ENCODE measurements around the gene TRIM23.

- TF ChIP-seq PATZ1 (CRISPR knock-in tag; IDR thresholded peaks at IDR 0.05; ENCODE audit: borderline replicate concordance) (no peak), ZC3H10 (CRISPR knock-in tag; IDR thresholded peaks at IDR 0.05) (no peak), GLIS3 (CRISPR knock-in tag; IDR thresholded peaks at IDR 0.05) (no peak), BACH2 (CRISPR knock-in tag; IDR thresholded peaks at IDR 0.05; ENCODE audit: borderline replicate concordance) (no peak), SNAI2 (CRISPR knock-in tag; IDR thresholded peaks at IDR 0.05) (no peak), CSDC2 (CRISPR knock-in tag; IDR thresholded peaks at IDR 0.05) (no peak)
- TF ChIP-seq, protein P1, sequence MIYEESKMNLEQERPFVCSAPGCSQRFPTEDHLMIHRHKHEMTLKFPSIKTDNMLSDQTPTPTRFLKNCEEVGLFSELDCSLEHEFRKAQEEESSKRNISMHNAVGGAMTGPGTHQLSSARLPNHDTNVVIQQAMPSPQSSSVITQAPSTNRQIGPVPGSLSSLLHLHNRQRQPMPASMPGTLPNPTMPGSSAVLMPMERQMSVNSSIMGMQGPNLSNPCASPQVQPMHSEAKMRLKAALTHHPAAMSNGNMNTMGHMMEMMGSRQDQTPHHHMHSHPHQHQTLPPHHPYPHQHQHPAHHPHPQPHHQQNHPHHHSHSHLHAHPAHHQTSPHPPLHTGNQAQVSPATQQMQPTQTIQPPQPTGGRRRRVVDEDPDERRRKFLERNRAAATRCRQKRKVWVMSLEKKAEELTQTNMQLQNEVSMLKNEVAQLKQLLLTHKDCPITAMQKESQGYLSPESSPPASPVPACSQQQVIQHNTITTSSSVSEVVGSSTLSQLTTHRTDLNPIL (CRISPR knock-in tag; IDR thresholded peaks at IDR 0.05; ENCODE audit: low read depth): no peak
- TF ChIP-seq, protein P2, sequence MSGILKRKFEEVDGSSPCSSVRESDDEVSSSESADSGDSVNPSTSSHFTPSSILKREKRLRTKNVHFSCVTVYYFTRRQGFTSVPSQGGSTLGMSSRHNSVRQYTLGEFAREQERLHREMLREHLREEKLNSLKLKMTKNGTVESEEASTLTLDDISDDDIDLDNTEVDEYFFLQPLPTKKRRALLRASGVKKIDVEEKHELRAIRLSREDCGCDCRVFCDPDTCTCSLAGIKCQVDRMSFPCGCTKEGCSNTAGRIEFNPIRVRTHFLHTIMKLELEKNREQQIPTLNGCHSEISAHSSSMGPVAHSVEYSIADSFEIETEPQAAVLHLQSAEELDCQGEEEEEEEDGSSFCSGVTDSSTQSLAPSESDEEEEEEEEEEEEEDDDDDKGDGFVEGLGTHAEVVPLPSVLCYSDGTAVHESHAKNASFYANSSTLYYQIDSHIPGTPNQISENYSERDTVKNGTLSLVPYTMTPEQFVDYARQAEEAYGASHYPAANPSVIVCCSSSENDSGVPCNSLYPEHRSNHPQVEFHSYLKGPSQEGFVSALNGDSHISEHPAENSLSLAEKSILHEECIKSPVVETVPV (CRISPR knock-in tag; IDR thresholded peaks at IDR 0.05): no peak
Observed at GRCh38 chr5:65556181-65556580, 68.0 kb downstream of the TRIM23 start.
